HEK293 (cell line): Measurements from ENCODE around the gene PRG3.

Experiments used
- PATZ1 ChIP-seq: fragments of 450-650 bp; formaldehyde crosslinking; IDR thresholded peaks from 2 replicates; pipeline ENCODE4 v1.5.1; 2016; ENCODE audit warnings: missing biosample characterization, missing genetic modification characterization
- ZBTB21 ChIP-seq: fragments of 450-650 bp; formaldehyde crosslinking; IDR thresholded peaks from 2 replicates; pipeline ENCODE4 v1.5.1; 2017; ENCODE audit warnings: missing biosample characterization, missing genetic modification characterization
- ZNF138 ChIP-seq: fragments of 450-650 bp; formaldehyde crosslinking; IDR thresholded peaks from 2 replicates; pipeline ENCODE4 v1.5.1; 2016; ENCODE audit warnings: missing biosample characterization, missing genetic modification characterization, borderline replicate concordance
- ZNF140 ChIP-seq: fragments of 450-650 bp; formaldehyde crosslinking; IDR thresholded peaks from 2 replicates; pipeline ENCODE4 v1.5.1; 2016; ENCODE audit warnings: missing biosample characterization, missing genetic modification characterization
- ZNF157 ChIP-seq: fragments of 450-650 bp; formaldehyde crosslinking; IDR thresholded peaks from 2 replicates; pipeline ENCODE4 v1.5.1; 2016; ENCODE audit warnings: missing biosample characterization, missing genetic modification characterization
- ZNF23 ChIP-seq: fragments of 450-650 bp; formaldehyde crosslinking; IDR thresholded peaks from 2 replicates; pipeline ENCODE4 v1.5.1; 2016; ENCODE audit warnings: missing biosample characterization, missing genetic modification characterization, borderline replicate concordance
- ZNF473 ChIP-seq: fragments of 450-650 bp; formaldehyde crosslinking; IDR thresholded peaks from 2 replicates; pipeline ENCODE4 v1.5.1; 2017; ENCODE audit warnings: missing biosample characterization, missing genetic modification characterization
- ZNF585B ChIP-seq: fragments of 450-650 bp; formaldehyde crosslinking; IDR thresholded peaks from 2 replicates; pipeline ENCODE4 v1.5.1; 2016; ENCODE audit warnings: missing biosample characterization, missing genetic modification characterization
- ZNF624 ChIP-seq: fragments of 450-650 bp; formaldehyde crosslinking; IDR thresholded peaks from 2 replicates; pipeline ENCODE4 v1.5.1; 2017; ENCODE audit warnings: missing biosample characterization, missing genetic modification characterization
- ZNF654 ChIP-seq: fragments of 450-650 bp; formaldehyde crosslinking; IDR thresholded peaks from 2 replicates; pipeline ENCODE4 v1.5.1; 2016; ENCODE audit warnings: low read depth, missing biosample characterization, missing genetic modification characterization
- TF ChIP-seq, protein P1 (sequence below): fragments of 450-650 bp; formaldehyde crosslinking; IDR thresholded peaks from 2 replicates; pipeline ENCODE4 v1.5.1; 2016; ENCODE audit warnings: missing biosample characterization, missing genetic modification characterization

- TF ChIP-seq, protein P1, sequence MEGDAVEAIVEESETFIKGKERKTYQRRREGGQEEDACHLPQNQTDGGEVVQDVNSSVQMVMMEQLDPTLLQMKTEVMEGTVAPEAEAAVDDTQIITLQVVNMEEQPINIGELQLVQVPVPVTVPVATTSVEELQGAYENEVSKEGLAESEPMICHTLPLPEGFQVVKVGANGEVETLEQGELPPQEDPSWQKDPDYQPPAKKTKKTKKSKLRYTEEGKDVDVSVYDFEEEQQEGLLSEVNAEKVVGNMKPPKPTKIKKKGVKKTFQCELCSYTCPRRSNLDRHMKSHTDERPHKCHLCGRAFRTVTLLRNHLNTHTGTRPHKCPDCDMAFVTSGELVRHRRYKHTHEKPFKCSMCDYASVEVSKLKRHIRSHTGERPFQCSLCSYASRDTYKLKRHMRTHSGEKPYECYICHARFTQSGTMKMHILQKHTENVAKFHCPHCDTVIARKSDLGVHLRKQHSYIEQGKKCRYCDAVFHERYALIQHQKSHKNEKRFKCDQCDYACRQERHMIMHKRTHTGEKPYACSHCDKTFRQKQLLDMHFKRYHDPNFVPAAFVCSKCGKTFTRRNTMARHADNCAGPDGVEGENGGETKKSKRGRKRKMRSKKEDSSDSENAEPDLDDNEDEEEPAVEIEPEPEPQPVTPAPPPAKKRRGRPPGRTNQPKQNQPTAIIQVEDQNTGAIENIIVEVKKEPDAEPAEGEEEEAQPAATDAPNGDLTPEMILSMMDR (tag by site-specific recombination) = no peak
- TF ChIP-seq ZNF138 (tag by site-specific recombination) = no peak
- TF ChIP-seq ZNF157 (tag by site-specific recombination) = no peak
- TF ChIP-seq ZNF624 (tag by site-specific recombination) = no peak
- no peak for TF ChIP-seq PATZ1
- TF ChIP-seq ZNF140 = no peak
- TF ChIP-seq ZNF473 (tag by site-specific recombination) = no peak
- no peak for TF ChIP-seq ZNF585B (tag by site-specific recombination)
- no peak for TF ChIP-seq ZNF23
- no peak for TF ChIP-seq ZNF654
- no peak for TF ChIP-seq ZBTB21 (tag by site-specific recombination)
Measured at GRCh38 chr11:57341250-57341808, 39.6 kb downstream of the PRG3 start.
